ENCODE data around the gene RPL9.
"Not testable (repeated sequence)": the region's sequence is repeated elsewhere in the genome, so short reads cannot be mapped to it uniquely, and the experiment has no call there.

Gene RPL9

DNA sequence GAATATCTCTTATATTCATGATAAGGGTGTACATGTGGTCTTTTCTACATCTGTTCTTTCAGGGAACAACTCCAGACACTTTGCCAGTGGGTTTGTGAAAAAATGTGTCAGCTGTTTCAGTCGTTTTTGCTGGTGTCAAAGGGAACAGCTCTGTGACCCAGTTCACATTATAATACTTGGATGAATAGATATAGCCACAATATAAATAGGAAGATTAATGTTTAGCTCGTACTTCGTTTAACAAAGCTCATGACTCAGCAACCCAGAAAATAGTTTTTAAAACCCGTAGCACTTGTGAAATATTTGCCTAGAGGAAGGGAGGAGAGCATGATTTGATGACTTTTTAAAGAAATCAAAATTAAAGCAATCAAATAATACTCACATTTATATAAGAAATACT lies 8.0 kb upstream of the RPL9 start:
- no peak for DNase-seq (ENCODE audit: low spot score)

DNA sequence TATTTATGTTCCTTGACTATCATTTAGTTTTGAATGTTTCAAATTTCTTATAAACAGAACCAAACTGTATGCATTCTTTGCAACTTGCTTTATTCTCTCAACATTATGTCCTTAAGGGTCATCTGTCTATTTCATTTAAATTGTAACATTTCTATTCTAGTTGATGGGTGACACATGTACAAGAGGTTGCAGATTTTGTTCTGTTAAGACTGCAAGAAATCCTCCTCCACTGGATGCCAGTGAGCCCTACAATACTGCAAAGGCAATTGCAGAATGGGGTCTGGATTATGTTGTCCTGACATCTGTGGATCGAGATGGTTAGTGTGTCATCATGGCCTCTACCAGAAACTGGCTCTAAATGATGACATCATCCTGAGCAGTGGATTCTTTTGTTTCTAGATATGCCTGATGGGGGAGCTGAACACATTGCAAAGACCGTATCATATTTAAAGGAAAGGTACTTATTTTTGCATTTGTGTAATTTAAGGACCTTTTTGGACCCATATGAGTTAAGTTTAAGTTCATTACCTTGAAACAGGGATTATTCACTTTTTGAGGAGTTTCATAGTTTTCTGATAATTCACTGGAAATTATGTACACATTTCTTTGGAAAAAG lies 6.3 kb upstream of the RPL9 start:
- no peak for DNase-seq (ENCODE audit: low spot score)

DNA sequence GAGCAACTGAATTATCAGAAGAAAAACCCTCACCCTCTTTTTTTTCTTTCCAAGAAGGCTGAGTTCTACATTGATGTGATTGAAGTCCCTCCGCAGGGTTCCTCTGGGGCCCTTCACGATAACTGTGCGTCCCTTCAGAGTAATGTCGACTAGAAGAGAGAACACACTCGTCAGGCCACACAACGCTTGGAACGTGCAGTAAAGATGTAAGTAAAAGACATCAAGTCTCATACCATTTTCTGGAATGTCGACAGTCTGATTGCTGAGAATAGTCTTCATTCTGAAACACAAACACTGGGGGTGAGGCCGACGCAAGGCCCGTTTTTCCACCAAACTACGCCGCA lies 589 bp downstream of the RPL9 start:
- DNase-seq (ENCODE audit: low spot score) = not testable (repeated sequence)

DNA sequence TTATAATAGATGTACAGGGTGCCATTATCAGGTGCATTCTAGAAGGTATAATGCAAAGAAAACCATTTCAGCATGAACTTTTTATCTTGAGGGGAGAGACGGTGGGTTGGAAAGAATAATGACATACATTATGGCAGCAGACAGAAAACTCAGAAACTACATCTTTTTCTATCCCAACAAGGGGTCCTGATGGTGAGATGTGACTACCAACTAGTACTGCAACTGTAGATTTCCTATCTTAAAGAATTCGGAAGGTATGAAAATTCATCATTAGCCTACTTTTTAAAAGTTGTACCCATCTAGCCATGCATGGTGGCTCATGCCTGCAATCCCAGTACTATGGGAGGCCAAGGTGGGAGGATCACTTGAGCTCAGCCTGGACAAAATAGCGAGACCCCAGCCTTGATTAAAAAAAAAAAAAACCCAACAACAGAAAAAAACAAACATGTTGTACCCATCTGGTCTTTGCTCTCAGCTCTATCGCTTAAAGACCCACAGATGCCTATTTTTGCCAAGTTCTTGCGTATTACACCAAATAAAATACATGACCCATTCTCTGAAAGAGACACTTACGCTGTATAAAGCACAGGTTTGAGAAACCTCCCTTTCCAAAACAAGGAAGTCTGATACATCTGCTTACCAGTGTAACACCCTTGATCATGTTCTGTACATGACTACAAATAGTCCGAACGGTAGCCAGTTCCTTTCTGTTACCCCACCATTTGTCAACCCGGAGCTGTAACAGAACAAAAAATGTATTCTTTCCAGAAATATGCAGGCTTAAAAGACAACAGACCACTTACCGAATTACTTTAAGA lies 1.6 kb downstream of the RPL9 start:
- DNase-seq (ENCODE audit: low spot score) = no peak

DNA sequence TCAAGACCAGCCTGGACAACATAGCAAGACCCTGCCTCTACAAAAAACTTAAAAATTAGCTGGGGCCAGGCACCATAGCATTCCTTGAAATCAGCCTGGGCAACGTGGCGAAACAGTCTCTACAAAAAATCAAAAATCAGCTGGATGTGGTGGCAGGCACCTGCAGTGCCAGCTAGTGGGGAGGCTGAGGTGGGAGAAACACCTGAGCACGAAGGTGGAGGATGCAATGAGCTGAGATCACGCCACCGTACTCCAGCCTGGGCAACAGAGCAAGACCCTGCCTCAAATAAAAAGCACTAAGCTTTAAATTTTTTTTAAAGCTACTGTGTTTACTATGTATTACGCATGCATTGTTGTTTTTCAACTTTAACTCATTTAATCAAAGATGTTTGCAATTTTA lies 3.2 kb downstream of the RPL9 start:
- DNase-seq (ENCODE audit: low spot score) = no peak

DNA sequence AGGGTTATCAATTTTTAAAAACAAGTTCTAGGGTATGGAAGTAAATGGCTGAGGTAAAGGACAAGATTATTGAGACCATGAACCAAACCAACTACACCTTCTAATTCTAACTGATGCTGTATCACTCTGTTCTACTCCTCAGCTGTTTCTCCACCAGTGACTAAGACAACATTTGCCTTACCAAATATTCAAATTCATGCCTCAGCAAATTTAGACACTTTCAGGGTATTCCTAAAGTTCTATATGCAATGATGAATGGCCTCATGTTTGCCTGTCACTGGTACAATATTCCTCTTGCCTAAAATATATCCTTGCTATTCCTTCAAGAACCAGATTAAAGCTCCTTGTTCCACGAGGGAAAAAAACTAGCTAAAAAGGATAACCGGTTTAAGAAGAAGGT lies 5.0 kb downstream of the RPL9 start:
- DNase-seq (ENCODE audit: low spot score) = no peak

DNA sequence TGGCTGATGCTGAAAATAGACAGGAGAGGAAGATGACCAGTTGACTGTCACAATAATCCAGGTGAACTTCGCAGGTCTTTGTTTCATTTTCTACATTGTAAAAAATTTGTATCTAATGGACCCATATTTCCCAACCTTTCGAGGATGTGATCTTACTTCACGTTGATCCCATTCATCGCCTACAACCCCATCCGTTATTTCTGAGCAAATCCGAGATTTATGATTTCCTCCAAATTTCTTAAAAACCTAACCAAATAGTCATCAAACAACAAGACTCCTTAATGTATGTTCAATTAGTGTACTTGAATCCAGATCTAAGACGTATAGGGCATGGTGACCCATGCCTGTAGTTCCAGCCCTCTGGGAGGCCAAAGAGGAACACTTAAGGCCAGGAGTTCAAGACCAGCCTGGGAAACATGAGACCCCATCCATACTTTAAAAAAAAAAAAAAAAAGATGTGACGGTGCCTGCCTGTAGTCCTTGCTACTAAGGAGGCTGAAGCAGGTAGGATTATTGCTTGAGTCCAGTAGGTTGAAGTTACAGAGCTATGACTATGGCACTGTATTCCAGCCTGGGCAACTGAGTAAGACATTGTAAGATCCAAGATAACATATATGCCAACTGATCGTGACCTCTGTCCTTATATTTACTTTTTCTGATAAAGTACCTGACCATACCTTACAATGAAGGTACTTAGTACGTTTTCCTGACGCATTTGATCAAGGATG lies 5.7 kb downstream of the RPL9 start:
- DNase-seq (ENCODE audit: low spot score) = no peak

DNA sequence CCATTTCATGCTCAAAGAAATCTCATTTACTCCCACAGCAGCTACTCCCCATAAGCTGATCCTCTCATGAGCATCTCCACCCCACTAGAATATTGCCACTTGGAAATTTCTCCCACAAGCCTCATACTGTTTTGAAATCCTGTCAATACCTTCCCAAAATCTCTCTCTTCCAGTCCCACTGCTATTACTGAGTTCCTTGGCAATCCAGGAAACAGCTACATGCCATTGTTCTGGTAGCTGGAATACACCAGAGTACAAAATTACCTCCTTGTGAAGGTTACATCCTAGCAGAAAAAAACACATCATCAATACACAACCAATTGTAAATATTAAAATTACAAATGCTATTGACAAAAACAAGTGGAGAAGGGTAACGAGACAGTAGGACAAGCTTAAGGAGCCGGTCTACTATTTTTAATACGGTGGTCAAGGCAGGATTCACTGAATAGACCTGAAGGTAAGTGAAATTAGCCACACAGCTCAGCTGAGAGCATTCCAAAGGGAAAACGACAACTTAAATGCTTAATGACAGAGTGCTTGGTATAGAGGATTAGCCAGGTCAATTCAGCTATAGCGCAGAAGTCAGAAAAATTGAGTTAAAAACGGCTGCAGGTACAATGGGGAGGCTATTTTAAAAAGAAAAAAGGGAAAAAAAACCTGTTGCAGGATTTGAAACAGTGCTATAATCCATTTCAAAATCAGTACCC lies 6.4 kb downstream of the RPL9 start:
- DNase-seq (ENCODE audit: low spot score) = no peak

DNA sequence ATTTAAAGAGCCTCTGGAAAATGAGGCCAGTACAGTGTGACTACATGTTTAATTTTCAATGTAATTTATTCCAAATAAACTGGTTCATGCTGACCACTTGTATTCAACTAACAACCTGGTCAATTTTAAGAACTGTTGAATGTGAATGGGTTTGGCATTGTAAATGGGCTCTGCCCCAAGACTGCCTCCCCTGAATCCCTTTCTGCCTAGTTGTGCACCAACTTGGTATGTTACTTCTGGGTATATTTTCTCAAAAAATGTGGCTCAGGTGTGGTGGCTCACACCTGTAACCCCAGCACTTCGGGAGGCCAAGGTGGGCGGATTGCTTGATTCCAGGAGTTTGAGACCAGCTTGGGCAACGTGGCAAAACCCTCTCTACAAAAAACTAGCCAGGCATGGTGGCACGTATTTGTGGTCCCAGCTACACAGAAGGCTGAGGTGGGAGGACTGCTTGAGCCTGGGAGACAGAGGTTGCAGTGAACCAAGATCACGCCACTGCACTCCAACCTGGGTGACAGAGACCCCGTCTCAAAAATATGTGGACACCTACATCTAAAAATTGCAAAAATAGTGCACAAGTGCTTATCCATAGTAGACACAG lies 7.2 kb downstream of the RPL9 start:
- DNase-seq (ENCODE audit: low spot score) = no peak

DNA sequence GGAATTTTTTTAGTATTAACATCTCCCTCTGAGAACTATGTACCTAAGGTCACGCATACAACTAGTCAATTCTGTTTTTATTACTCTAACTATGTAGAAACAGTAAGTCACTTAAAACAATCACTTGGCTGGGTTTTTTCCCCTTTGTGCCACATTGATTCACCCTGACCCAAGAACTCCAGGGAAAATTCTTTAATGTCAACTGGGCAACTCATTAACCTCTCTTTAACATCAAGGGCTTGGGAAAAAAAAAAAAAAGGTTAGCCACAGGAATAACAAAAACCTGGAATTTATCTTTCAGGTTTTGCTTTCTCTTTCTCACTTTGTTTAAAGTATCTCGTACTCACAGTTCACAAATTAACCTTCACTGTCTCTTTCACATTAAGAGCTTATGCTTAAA lies 8.1 kb downstream of the RPL9 start:
- DNase-seq (ENCODE audit: low spot score) = no peak

DNA sequence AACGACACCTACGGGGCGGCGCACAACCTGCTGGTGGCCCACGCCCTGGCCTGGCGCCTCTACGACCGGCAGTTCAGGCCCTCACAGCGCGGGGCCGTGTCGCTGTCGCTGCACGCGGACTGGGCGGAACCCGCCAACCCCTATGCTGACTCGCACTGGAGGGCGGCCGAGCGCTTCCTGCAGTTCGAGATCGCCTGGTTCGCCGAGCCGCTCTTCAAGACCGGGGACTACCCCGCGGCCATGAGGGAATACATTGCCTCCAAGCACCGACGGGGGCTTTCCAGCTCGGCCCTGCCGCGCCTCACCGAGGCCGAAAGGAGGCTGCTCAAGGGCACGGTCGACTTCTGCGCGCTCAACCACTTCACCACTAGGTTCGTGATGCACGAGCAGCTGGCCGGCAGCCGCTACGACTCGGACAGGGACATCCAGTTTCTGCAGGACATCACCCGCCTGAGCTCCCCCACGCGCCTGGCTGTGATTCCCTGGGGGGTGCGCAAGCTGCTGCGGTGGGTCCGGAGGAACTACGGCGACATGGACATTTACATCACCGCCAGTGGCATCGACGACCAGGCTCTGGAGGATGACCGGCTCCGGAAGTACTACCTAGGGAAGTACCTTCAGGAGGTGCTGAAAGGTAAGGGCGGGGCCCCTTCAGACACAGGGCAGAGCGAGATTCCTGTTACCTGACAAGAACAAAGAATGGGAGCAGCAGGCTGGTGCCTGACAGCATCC lies 11.7 kb downstream of the RPL9 start:
- DNase-seq (ENCODE audit: low spot score) = no peak

DNA sequence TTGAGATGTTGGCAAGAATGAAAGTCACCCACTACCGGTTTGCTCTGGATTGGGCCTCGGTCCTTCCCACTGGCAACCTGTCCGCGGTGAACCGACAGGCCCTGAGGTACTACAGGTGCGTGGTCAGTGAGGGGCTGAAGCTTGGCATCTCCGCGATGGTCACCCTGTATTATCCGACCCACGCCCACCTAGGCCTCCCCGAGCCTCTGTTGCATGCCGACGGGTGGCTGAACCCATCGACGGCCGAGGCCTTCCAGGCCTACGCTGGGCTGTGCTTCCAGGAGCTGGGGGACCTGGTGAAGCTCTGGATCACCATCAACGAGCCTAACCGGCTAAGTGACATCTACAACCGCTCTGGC lies 12.3 kb downstream of the RPL9 start:
- DNase-seq (ENCODE audit: low spot score) = no peak

DNA sequence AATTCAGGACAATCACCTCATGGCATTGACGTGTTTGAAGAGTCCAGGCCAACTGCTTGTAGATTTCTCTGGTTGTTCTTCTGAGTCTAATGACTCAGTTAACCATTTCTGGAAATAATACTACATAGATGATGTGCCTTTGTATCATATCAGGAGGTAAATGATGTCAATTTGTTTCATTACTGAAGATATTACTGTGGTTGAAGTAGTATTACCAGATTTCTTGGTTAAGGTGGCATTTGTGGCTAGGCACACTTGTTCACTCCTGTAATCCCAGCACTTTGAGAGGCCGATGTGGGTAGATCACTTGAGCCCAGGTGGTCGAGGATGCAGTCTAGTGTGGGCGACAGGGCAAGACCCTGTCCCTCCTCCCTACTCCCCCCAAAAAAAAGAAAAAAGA lies 15.7 kb downstream of the RPL9 start:
- no peak for DNase-seq (ENCODE audit: low spot score)

DNA sequence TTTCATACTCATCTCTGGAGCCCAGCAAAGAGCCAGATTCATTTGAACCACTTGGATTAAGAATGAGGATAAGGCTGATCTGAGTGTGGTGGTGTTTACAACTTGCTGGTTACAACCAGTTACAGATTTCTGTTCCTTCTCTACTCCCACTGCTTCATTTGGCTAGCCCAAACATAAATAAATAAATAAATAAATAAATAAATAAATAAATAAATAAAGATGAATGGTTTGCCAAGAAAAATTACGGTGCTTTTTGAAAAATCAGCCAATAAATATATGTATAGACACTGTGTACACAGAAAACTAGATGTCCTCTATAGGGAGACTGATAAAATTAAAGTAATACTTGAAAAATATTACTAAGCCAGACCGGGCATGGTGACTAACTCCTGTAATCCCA lies 17.1 kb downstream of the RPL9 start:
- DNase-seq (ENCODE audit: low spot score) = no peak

DNA sequence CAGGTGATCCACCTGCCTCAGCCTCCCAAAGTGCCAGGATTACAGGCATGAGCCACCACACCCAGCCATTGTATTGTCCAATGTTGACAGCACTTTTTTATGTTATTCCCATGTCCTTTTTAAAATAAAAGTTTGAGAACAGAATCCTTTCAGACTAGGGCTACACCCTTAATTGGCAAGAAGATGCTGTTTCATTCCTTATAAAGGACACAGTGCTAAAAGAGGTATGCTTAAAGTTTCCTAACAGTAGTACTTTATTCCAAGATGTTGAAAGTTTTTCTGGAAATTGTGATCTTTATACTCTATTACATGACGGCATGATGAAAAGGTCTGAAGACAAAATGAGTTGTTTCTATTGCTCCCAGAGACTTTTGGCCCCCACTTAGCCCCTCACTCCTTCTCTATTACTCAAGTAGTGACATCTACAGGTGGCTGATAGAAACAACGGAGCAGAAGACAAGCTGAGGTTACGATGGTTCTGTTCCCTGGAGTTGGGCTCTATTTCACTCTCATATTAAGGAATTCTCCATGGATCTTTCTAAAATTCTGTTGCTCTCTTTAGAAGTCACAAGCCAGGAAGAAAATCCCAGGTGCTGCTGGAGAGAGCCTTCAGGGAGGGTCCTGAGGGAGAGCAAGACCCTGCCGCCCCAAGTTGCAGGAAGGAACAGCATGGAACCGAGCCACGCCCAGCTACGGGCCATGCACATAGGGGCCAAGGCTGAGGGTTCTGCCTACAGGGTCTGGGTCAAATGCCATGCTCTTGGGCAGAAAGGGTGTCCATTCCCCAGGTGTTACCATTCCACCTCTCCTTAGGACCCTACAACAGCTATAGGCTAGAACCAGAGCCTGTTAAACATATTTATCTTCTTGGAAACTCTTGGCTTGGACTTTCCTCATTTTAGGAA lies 22.8 kb downstream of the RPL9 start:
- DNase-seq (ENCODE audit: low spot score) = no peak

DNA sequence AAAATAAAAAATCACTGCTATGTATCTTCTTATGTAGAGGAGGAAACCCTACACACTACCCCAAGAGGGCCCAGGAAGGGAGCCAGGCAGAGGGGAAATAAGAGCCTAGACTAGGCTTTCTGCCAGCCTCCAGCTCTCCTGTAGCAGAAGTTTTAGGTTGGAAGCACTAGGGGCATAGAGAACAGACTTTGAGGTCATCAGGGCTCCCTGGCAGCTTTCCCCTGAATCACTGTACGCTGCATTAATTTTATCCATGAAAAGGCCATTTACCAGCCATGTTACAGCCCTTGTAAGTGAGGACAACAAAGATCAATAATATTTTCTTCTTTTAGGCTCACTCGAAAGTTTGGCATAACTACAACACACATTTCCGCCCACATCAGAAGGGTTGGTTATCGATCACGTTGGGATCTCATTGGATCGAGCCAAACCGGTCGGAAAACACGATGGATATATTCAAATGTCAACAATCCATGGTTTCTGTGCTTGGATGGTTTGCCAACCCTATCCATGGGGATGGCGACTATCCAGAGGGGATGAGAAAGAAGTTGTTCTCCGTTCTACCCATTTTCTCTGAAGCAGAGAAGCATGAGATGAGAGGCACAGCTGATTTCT lies 24.7 kb downstream of the RPL9 start:
- DNase-seq (ENCODE audit: low spot score) = no peak

DNA sequence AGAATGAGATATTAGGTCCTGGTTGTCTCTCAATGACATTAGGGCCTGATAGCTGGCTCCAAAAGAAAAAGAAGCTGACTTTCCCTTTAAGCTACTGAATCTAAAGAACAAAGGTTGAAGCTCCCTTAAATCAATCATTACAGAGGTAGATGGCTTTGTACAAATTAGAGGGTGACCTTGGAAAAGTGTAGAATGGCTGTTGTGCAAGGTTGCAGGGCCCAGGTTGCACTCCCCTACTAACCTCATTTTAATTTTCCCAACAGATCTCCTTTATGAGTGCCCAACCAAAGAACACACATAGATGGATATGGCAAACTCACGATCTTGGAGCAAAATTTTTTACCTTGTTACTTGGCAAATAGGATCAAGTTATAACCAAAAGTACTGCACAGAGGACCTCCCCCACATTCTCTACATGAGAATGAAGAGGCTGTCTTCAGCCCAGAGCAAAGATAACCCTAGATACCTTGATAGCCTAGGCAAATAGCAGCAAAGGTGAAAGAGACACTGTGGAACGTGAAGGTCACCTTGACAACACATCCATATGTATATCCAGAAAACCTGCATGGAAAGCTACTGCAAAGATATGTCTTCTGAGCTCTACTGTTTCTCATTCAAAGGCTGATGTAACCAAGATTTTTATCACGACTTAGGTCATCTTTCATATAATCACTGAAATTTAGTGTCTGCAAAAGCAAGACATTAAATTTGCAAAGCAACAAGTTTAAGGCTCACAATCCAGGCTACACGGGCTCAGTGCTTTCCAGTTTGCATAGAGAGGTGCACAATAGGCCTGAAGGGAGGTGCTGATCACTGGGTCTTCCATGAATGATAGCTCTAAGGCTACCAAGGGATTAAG lies 29.0 kb downstream of the RPL9 start:
- no peak for DNase-seq (ENCODE audit: low spot score)

DNA sequence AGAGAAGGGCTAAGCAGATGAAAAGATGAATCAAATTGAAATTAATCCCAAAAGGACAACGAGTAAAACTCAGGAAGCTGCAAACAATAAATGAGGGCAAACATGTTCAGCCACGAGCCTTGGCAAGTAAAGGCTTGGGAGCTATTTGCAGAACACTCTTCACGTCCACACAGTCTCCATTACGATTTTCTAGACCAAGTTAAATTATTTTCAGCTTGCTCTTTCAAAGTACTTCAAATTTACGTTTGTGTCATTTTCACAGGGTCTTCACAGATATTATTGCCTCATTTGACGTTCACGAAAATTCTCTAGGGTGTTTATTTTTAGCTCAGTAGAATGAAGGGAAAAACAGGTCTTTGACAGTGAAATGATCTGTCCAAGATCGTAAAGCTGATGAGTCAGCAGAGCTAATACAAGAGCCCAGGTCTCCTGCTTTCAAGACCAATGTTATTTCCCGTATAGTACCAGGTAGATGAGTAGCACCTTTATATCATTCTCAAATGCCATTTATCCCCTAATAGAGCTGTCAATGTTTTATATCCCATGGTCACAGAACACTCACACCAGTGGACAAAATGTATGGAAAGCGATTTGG lies 31.1 kb downstream of the RPL9 start:
- DNase-seq (ENCODE audit: low spot score) = no peak

DNA sequence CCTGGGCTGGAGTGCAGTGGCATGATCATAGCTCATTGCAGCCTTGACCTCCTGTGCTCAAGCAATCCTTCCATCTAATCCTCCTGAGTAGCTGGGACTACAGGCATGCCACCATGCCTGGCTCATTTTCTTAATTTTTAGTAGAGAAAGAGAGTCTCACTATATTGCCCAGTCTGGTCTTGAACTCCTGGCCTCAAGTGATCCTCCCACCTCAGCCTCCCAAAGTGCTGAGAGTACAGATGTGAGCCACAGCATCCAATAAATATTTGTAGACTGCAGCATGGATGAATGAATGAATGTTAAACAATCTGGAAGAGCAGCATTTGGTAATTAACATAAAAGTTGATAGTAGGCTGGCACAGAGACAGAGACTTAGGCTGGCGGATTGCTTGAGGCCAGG lies 32.0 kb downstream of the RPL9 start:
- DNase-seq (ENCODE audit: low spot score) = no peak
